ENCODE results near the gene RNF5.

Gene RNF5

GRCh38 chr6:32177183-32177787 lies 920 bp upstream of the RNF5 start:
- Histone ChIP-seq H3K27ac (ENCODE audit: extremely low read depth, low read depth, low read length) (peak overlapping the region; percentile 80), H3K36me3 (ENCODE audit: control insufficient read depth in 2 of 2, insufficient read depth in 1 of 2, low read length in 2 of 2) (peaks cover 0 to 32% of the 10 kb centered on the region in 2 experiments; a peak in 2 of 3 replicates), H3K9me3 (ENCODE audit: control insufficient read depth, insufficient read depth, low read depth, low read length) (no peaks in the 10 kb centered on the region), H3K4me1 (ENCODE audit: control insufficient read depth, insufficient read depth, low read length) (peaks cover 14% of the 10 kb centered on the region), H3K4me3 (ENCODE audit: low read depth, low read length) (peak overlapping the region; percentile 48)
- POLR2A ChIA-PET = interaction anchor here (0.6 to 2.5 kb wide), 14 partner anchors 8 to 795 kb away, joined by 3 to 38 read pairs (median 6); partner anchors contain the start of genes ATF6B, EGFL8, FKBPL and GPSM3
- CTCF ChIA-PET = interaction anchor here (0.6 to 1.6 kb wide), 7 partner anchors 12 to 77 kb away, joined by 3 to 15 read pairs (median 5); no protein-coding TSS in a partner anchor
- TF ChIP-seq CTCF (tag by site-specific recombination; IDR thresholded peaks at IDR 0.05) = no peak
- TF ChIP-seq KLF10 (tag by site-specific recombination; IDR thresholded peaks at IDR 0.05) = peak; percentile 66
- no peak for TF ChIP-seq HIC1 (tag by site-specific recombination; IDR thresholded peaks at IDR 0.05)
- TF ChIP-seq SP2 (tag by site-specific recombination; IDR thresholded peaks at IDR 0.05) = peak; percentile 3
- TF ChIP-seq ZNF561 (tag by site-specific recombination; IDR thresholded peaks at IDR 0.05; ENCODE audit: borderline replicate concordance) = peak; percentile 86
- no peak for TF ChIP-seq ZNF645 (tag by site-specific recombination; IDR thresholded peaks at IDR 0.05)
- no peak for TF ChIP-seq ZNF704 (tag by site-specific recombination; IDR thresholded peaks at IDR 0.05)
- no peak for TF ChIP-seq PRDM10 (tag by site-specific recombination; IDR thresholded peaks at IDR 0.05)
- peak; percentile 96 for TF ChIP-seq ZBTB8A (tag by site-specific recombination; IDR thresholded peaks at IDR 0.05)
- TF ChIP-seq ZNF23 (tag by site-specific recombination; IDR thresholded peaks at IDR 0.05; ENCODE audit: borderline replicate concordance) = no peak
- no peak for TF ChIP-seq ZNF571 (tag by site-specific recombination; IDR thresholded peaks at IDR 0.05)
- TF ChIP-seq ZNF560 (tag by site-specific recombination; IDR thresholded peaks at IDR 0.05; ENCODE audit: borderline replicate concordance) = no peak
- TF ChIP-seq ZNF529 (tag by site-specific recombination; IDR thresholded peaks at IDR 0.05; ENCODE audit: insufficient replicate concordance) = no peak
- no peak for TF ChIP-seq ZBTB26 (tag by site-specific recombination; optimal IDR thresholded peaks at IDR 0.05)
- no peak for TF ChIP-seq ZNF140 (tag by site-specific recombination; IDR thresholded peaks at IDR 0.05)
- TF ChIP-seq TRIM28 (IDR thresholded peaks at IDR 0.05; ENCODE audit: borderline replicate concordance, low read length) = no peak
- no peak for TF ChIP-seq ZNF521 (tag by site-specific recombination; IDR thresholded peaks at IDR 0.05)
- TF ChIP-seq REPIN1 (tag by site-specific recombination; IDR thresholded peaks at IDR 0.05; ENCODE audit: low read depth) = no peak
- TF ChIP-seq ZNF426 (tag by site-specific recombination; IDR thresholded peaks at IDR 0.05) = no peak
- TF ChIP-seq ZFP3 (tag by site-specific recombination; IDR thresholded peaks at IDR 0.05; ENCODE audit: low read depth) = no peak
- no peak for TF ChIP-seq ATF2 (tag by site-specific recombination; IDR thresholded peaks at IDR 0.05; ENCODE audit: low read depth)
- no peak for TF ChIP-seq ZNF837 (tag by site-specific recombination; IDR thresholded peaks at IDR 0.05)
- no peak for TF ChIP-seq ZNF37A (tag by site-specific recombination; IDR thresholded peaks at IDR 0.05)
- peak; percentile 100 for TF ChIP-seq IKZF3 (tag by site-specific recombination; IDR thresholded peaks at IDR 0.05)

Data from HEK293 (cell line).